ENCODE data around the gene STOM. TPM values are rescaled to one million over a fixed set of nuclear protein-coding genes. Genes with fewer than 3 reads are reported as not detected.

The STOM gene
- total and polyA plus RNA-seq, 8 donors: 35.3 to 238 (median 131) TPM

DNA sequence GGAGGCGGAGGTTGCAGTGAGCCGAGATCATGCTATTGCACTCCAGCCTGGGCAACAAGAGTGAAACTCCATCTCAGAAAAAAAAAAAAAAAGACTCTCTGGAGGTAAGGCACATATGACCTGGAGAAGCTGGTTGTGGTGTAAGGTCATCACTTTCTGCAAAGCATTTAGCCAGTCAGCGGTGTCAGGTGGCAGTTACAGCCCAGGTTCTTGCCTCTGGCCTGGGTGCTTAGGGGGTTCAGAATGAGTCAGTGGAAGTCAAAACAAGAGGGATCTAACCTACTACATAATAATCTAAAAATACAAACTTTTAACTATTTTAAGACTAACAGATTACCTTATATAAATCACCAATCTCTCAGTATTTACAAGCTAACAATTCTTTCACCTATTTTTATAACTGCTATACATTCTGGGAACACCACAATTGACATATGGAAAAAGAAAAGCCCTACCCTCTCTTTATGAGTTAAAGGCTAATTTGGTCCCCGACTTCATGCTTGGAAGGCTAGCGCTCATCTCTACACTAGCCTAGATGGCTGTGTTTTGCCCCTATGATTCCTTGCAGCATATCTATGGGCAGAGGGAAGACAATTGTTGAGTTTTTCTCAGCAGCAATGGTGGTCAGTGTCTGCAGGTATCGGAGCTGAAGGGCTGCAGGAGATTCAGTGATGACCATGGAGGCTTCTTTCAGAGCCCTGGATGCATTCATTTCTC is 29.2 kb downstream of the STOM start:
- H3K36me3 ChIP-seq: peaks cover 0 to 97% (median 81%) of the 10 kb centered on the region in 4 donors
- intact Hi-C loops (cut with DNase I; ENCODE audit: low total_unique reads): no loop called here
- H3K9me3 ChIP-seq: no peaks in the 10 kb centered on the region
- 92 to 97% (median 95%) methylated on average over 6 of the region's 6 CpGs for WGBS, 5 donors
- peak overlapping the region in 1 of 5 donors; percentile 4 for H3K27ac ChIP-seq
- H3K4me1 ChIP-seq: peaks cover 12 to 49% (median 29%) of the 10 kb centered on the region in 4 donors
- DNase-seq: no peak
- TF ChIP-seq POLR2AphosphoS5 (IDR thresholded peaks at IDR 0.05) (no peak), EP300 (IDR thresholded peaks at IDR 0.05) (no peak), POLR2A (IDR thresholded peaks at IDR 0.05) (no peak)
- TF ChIP-seq, protein P1, sequence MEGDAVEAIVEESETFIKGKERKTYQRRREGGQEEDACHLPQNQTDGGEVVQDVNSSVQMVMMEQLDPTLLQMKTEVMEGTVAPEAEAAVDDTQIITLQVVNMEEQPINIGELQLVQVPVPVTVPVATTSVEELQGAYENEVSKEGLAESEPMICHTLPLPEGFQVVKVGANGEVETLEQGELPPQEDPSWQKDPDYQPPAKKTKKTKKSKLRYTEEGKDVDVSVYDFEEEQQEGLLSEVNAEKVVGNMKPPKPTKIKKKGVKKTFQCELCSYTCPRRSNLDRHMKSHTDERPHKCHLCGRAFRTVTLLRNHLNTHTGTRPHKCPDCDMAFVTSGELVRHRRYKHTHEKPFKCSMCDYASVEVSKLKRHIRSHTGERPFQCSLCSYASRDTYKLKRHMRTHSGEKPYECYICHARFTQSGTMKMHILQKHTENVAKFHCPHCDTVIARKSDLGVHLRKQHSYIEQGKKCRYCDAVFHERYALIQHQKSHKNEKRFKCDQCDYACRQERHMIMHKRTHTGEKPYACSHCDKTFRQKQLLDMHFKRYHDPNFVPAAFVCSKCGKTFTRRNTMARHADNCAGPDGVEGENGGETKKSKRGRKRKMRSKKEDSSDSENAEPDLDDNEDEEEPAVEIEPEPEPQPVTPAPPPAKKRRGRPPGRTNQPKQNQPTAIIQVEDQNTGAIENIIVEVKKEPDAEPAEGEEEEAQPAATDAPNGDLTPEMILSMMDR (IDR thresholded peaks at IDR 0.05): no peak
- no peaks in the 10 kb centered on the region for H3K27me3 ChIP-seq
- H3K4me3 ChIP-seq: no peak overlapping the region

DNA sequence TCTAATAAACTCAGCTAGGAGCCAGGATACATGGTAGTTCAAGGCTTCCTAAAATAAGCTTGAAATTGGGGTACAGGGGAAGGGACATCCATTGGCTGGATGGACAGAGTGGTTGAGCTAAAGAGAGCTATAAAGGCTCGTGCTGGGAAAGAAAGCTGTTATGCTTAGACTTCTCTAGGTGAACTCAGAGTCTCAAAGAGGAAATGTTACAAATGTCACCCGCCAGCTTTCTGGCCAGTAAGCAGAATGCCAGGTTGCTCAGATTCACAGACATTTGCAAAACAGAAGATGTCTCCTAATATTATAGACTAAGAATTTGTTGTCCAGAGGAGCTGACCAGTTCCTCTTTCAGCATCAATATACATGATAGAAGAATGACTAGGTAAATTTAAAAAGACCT is 30.6 kb downstream of the STOM start:
- no peak for TF ChIP-seq EP300 (IDR thresholded peaks at IDR 0.05)
- TF ChIP-seq POLR2A (IDR thresholded peaks at IDR 0.05): no peak
- TF ChIP-seq, protein P1 (IDR thresholded peaks at IDR 0.05): no peak
- TF ChIP-seq POLR2AphosphoS5 (IDR thresholded peaks at IDR 0.05): no peak
- Histone ChIP-seq H3K36me3 (peaks cover 0 to 97% (median 80%) of the 10 kb centered on the region in 4 donors), H3K4me3 (no peak overlapping the region), H3K9me3 (no peaks in the 10 kb centered on the region), H3K4me1 (peaks cover 7 to 42% (median 23%) of the 10 kb centered on the region in 4 donors), H3K27me3 (no peaks in the 10 kb centered on the region), H3K27ac (peak overlapping the region in 2 of 5 donors; percentile 2 to 31)
- intact Hi-C loops (cut with DNase I; ENCODE audit: low total_unique reads): no loop called here
- no peak for DNase-seq
- 72 to 90% (median 87%) methylated on average over 2 of the region's 2 CpGs for WGBS, 5 donors

DNA sequence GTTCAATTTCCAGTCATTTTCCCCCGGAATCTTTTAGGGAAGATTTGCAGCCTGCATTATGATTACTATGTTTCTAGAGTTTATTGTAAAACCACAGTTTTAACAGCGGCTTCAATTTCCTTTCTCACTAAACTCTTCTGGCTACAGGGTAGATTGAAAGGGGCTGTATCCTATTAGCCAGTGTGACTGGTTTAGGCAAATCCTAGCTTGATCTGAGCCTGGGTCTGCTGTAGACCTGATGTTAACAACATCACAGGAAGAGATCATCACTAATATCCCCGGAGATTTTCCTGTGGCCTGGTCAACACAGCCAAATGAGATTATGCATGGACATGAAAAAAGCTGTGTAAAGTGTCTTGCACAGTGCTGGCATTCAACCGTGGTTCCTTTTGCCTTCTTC is 33.4 kb downstream of the STOM start:
- H3K9me3 ChIP-seq: no peaks in the 10 kb centered on the region
- no peak overlapping the region for H3K4me3 ChIP-seq
- intact Hi-C loops (cut with DNase I; ENCODE audit: low total_unique reads): no loop called here
- peaks cover 0 to 40% (median 22%) of the 10 kb centered on the region in 4 donors for H3K4me1 ChIP-seq
- no peak for DNase-seq
- 80 to 91% (median 86%) methylated on average over 4 of the region's 4 CpGs for WGBS, 5 donors
- H3K27me3 ChIP-seq: no peaks in the 10 kb centered on the region
- peaks cover under 1 to 99% (median 94%) of the 10 kb centered on the region in 4 donors for H3K36me3 ChIP-seq
- peak overlapping the region in 4 of 5 donors; percentile 4 to 96 (median 18) for H3K27ac ChIP-seq
- TF ChIP-seq POLR2AphosphoS5 (IDR thresholded peaks at IDR 0.05): no peak
- TF ChIP-seq, protein P1 (IDR thresholded peaks at IDR 0.05): no peak
- no peak for TF ChIP-seq POLR2A (IDR thresholded peaks at IDR 0.05)
- no peak for TF ChIP-seq EP300 (IDR thresholded peaks at IDR 0.05)

DNA sequence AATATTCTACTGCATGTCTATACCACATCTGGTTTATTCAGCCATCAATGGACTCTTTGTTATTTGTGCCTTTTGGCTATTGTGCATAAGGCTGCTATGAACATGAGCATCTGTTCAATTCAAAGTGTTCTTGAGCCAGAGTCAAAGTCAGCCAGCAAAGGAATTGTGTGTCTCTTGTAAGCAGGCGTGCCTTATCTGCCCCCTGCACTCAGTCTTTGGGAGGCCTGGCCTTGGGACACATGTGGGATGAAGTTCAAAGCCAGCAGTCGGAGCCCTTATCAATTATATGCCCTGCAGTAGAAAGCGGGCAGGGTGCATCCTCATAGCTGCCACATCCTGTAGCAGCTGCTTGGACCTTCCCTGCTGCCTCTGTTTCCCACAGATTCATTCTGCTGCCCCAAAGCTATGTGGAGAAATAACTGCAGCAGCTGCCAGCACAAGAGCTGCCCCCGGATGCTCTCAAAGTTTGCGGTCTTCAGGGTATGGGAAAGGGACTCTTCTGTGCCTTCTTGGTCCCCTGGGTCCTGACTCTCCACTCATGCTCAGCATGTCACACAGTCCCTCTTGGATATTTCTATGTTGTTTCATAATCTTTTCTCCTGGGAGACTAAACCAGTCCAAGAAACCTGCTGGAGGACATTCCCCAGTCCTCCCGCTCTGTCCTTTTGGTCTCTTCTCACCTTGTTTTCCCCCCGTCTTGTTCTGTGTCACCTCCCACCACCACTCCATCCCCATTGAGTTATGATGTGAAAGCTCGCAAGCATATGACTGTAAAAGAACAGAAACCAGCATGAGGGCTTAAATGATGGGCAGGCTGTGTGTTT is 35.9 kb downstream of the STOM start:
- WGBS, 5 donors: 73 to 84% (median 78%) methylated on average over 8 of the region's 8 CpGs
- no peaks in the 10 kb centered on the region for H3K27me3 ChIP-seq
- peaks cover 6 to 47% (median 22%) of the 10 kb centered on the region in 4 donors for H3K4me1 ChIP-seq
- no peak for TF ChIP-seq POLR2AphosphoS5 (IDR thresholded peaks at IDR 0.05)
- no peak for TF ChIP-seq POLR2A (IDR thresholded peaks at IDR 0.05)
- TF ChIP-seq, protein P1 (IDR thresholded peaks at IDR 0.05): no peak
- no peak for TF ChIP-seq EP300 (IDR thresholded peaks at IDR 0.05)
- H3K27ac ChIP-seq: peak overlapping the region in 4 of 5 donors; percentile 44 to 96 (median 68)
- no peak for DNase-seq
- H3K36me3 ChIP-seq: peaks cover 26 to 99% (median 96%) of the 10 kb centered on the region in 4 donors
- intact Hi-C loops (cut with DNase I; ENCODE audit: low total_unique reads): no loop called here
- no peak overlapping the region for H3K4me3 ChIP-seq
- no peaks in the 10 kb centered on the region for H3K9me3 ChIP-seq

All from stomach (tissue), 9 donors.